HG03442 (cell line): Measurements from ENCODE around the gene ZFYVE27.
A peak's percentile ranks its signal among the peaks of the same experiment; 100 is the strongest.

Experiments
- ATAC-seq: cut with Tn5 transposase; IDR thresholded peaks from one replicate; pipeline ENCODE4 v1.9.1; 2021; ENCODE audit warnings: mild to moderate bottlenecking, moderate library complexity; ENCODE audit not compliant: unreplicated experiment

Gene ZFYVE27

GRCh38 chr10:97785731-97786130 lies 48.8 kb downstream of the ZFYVE27 start:
- ATAC-seq, result no peak

GRCh38 chr10:97788552-97789442 lies 51.9 kb downstream of the ZFYVE27 start:
- no peak for ATAC-seq

DNA sequence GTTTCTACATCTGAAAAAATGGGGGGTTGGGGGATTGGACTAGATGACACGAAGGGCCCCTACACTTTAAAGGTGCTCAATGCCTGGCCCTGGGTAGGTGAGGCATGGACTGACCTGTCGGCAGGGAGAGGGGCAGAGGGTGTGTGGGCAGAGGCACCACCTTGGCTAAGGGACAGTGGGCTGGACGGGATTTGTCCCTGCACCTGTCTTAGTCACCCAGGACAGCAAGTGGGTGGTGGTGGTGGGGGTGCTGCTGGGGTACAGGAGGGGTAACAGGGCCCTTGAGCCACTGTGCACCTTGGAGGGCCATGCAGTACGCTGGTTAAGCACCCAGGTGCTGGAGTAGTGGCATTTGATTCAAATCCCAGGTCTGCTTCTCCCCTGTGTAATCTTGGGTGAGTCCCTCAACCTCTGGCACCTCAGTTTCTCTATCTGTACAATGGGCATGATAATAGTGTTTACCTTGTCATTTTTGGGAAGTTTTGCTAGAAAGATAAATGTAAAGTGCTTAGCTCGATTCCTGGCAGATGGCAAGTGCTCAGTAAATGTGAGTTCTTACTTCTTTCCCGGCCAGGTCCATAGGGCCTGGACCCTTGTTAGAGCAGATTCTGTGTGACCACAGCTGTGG lies 53.0 kb downstream of the ZFYVE27 start:
- no peak for ATAC-seq

DNA sequence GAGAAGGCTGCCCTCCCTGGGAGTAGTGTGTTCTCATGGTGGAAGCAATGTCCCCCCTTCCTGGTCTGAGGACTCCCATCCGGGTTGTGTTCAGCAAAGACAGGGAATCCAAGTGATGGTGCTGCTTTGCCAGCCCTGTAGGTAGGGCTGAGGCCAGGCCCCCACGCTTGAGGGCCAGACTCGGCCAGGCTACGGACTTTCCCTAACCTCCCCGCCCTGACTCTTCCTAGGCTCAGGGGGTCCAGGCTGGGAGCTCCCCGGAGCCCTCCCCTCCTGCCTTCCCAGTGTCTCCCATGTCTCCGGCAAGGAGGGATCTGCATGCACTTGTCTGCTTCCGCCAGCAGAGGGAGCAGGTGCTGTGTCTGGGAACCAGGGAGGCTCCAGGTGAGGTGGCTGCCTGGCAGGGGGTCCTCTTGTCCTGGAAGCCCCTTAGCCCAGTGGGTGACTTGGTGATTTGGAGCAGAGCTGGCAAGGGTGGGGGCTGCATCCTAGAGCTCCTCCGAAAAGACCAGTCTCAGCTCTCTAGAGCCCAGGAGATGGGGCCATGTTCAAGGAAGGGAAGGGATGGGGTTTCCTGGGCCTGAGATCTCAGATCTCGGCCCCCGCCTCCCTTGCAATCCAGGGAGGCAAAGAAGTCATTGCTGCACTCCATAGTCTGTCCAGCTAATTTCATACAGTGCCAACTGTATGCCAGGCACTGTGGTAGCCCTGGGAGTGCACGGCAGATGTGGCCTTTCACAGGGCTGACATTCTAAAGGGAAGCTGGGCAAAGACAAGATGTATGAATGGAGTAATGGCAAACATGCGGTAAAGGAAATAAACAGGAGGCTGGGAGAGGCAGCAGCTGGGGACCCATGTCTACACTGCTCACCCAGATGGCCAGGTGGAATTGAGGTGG lies 55.1 kb downstream of the ZFYVE27 start:
- ATAC-seq, result peak; percentile 57

- no peak for ATAC-seq
Observed at GRCh38 chr10:97795886-97796285, 59.0 kb downstream of the ZFYVE27 start.

- no peak for ATAC-seq
Observed at GRCh38 chr10:97796651-97797050, 59.7 kb downstream of the ZFYVE27 start.

- no peak for ATAC-seq
Observed at GRCh38 chr10:97798958-97799610, 62.2 kb downstream of the ZFYVE27 start.

DNA sequence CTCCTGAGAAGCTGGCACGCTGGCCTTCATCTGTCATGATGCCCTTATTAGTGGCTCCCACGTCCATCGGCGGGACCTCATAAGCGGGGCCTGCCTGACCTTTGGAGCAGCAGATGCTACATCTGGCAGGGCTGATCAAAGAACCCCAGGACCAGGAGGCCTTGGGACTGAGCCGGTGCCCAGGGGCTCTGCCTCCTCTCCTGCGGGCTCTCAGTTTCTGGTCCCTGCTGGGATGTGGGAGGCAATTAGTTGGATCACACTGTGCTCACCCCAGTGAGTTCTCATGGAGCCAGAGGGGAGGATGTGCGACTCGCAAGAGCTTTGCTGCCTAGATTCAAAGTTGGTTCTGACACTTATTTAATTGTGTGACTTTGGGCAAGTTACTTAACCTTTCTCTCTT lies 63.5 kb downstream of the ZFYVE27 start:
- ATAC-seq, result no peak

GRCh38 chr10:97801422-97801821 lies 64.5 kb downstream of the ZFYVE27 start:
- no peak for ATAC-seq

DNA sequence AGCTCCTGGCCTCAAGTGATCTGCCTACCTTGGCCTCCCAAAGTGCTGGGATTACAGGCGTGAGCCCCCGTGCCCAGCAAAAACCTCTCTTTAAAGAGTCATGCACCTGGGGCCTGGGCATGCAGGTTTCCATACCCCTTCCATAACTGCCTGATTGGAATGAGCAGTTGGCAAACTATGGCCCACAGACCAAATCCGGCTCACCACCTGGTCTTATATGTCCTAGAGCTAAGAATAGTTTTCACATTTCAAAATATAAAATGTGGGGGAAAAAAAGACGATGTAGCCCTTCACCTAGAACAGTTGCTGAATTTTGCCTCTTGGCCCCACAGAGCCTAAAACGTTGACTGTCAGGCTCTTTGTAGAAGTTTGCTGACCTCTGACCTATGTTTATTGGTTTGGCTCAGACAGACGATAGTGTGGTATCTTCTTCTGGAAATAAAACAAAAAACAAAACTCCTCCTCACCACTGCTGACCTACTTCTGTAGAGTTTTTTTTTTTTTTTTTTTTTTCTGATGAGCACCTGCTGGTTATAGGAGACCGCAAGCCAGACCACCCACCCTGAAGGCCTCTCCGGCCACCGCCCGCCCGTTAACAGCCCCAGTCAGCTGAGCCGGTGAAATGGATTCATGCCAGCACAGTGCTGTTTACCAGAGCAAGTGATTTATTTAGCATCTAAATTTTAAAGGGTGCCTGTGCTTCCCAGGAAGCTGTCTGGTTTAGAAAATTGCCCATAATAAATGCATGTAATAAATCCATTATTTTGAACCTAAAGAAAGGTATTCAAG lies 68.4 kb downstream of the ZFYVE27 start:
- ATAC-seq, result no peak

GRCh38 chr10:97805949-97806348 lies 69.0 kb downstream of the ZFYVE27 start:
- no peak for ATAC-seq

- ATAC-seq, result no peak
Observed at GRCh38 chr10:97810446-97810845, 73.5 kb downstream of the ZFYVE27 start.
